Calu3 (cell line): ENCODE measurements around the gene HOXB6. TPM values are rescaled to one million over a fixed set of nuclear protein-coding genes. Genes with fewer than 3 reads are reported as not detected.
A peak's percentile ranks its signal among the peaks of the same experiment; 100 is the strongest.

ENCODE experiments used
- BruUV-seq: library from RNA; stranded (reverse); fragments of 400-500 nt; replicated peaks from 2 replicates; lab custom pipeline; 2021; lab: Mats Ljungman, UMichigan
- CTCF ChIA-PET: fragments of 300-600 bp; sonication (Branson Sonifier 250); formaldehyde crosslinking; loops from one replicate; lab custom pipeline; 2022; ENCODE audit warnings: antibody characterized with exemption; lab: Charles Lee
- DNase-seq: peaks from one replicate; pipeline ENCODE4 v3.0.0; 2022
- H3K27ac Mint-ChIP-seq: one replicate; pipeline ENCODE4 v1.8.0; 2022; ENCODE audit warnings: mixed read lengths; ENCODE audit not compliant: unreplicated experiment
- H3K27me3 Mint-ChIP-seq: one replicate; pipeline ENCODE4 v1.8.0; 2022; ENCODE audit warnings: mixed read lengths; ENCODE audit not compliant: unreplicated experiment
- H3K36me3 Mint-ChIP-seq: one replicate; pipeline ENCODE4 v1.8.0; 2022; ENCODE audit warnings: mild to moderate bottlenecking, moderate library complexity, mixed read lengths; ENCODE audit not compliant: insufficient read depth, unreplicated experiment
- H3K4me1 Mint-ChIP-seq: one replicate; pipeline ENCODE4 v1.8.0; 2022; ENCODE audit warnings: mild to moderate bottlenecking, low read depth, mixed read lengths; ENCODE audit not compliant: unreplicated experiment
- H3K4me3 Mint-ChIP-seq: one replicate; pipeline ENCODE4 v1.8.0; 2022; ENCODE audit warnings: mild to moderate bottlenecking, low read depth, moderate library complexity, mixed read lengths; ENCODE audit not compliant: unreplicated experiment
- H3K9me3 Mint-ChIP-seq: one replicate; pipeline ENCODE4 v1.8.0; 2022; ENCODE audit warnings: low read depth, mixed read lengths; ENCODE audit not compliant: unreplicated experiment
- intact Hi-C: fragments of 100-400 bp; cut with micrococcal nuclease; formaldehyde crosslinking; loops from one replicate; pipeline ENCODE4 v1.10.0; 2022; ENCODE audit not compliant: unreplicated experiment
- microRNA-seq: library from miRNA; unstranded; fragments of <30 nt; microRNA quantifications from one replicate; pipeline ENCODE4 v1.2.0, GENCODE V29; 2022
- total RNA-seq: library from RNA; stranded (reverse); gene quantifications from 2 replicates; pipeline ENCODE4 v1.2.3, GENCODE V29; 2022
- TF ChIP-seq, protein P1 (sequence below): fragments of 200-600 bp; IDR thresholded peaks from one replicate; pipeline ENCODE4 v1.8.0; 2022; ENCODE audit warnings: antibody characterized with exemption; ENCODE audit not compliant: unreplicated experiment

HOXB6 gene
- total RNA-seq, 1 experiment from 2014 or later: 140 TPM

DNA sequence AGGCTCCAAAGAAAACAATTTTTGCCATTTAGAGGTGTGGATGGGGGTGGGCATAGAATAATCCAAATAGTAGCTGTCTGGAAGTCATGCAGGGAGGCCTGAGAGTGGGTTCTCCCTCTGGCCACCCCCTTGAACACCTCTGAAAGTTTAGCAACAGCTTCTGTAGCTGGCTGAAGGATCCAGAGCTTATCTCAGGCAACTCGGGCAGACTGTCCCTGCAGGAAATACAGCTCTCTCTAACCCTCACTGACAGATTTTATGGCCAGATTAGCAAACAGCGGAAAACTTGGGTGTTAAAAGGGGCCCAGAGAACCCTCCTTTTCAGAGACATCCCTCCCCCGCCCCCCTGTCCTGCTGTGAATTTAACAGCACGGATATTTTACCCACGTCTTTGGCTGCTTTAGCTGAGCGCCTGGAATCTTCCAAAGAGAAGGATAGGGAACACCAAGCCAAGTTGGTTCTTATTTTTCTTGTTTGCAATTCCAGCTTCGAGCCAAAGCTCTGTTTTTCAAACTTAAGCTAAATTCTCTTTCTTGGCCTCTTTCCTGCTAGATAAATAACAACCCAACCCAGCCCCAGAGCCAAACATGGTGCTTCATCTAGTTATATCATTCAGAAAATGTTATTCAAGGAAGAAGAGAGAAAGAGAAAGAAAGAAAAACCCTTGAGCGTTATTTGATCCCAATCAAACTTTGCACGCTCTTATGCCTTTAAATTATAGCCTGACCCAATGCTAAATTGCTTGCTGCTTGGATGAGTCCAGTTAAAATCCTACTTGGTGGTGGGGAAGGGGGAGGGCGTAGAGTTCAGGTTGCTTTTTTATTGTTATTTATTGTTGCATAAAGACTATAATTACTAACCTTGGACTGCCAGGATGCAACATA is 57.6 kb downstream of the HOXB6 start:
- no TSS peak for BruUV-seq
- TF ChIP-seq, protein P1, sequence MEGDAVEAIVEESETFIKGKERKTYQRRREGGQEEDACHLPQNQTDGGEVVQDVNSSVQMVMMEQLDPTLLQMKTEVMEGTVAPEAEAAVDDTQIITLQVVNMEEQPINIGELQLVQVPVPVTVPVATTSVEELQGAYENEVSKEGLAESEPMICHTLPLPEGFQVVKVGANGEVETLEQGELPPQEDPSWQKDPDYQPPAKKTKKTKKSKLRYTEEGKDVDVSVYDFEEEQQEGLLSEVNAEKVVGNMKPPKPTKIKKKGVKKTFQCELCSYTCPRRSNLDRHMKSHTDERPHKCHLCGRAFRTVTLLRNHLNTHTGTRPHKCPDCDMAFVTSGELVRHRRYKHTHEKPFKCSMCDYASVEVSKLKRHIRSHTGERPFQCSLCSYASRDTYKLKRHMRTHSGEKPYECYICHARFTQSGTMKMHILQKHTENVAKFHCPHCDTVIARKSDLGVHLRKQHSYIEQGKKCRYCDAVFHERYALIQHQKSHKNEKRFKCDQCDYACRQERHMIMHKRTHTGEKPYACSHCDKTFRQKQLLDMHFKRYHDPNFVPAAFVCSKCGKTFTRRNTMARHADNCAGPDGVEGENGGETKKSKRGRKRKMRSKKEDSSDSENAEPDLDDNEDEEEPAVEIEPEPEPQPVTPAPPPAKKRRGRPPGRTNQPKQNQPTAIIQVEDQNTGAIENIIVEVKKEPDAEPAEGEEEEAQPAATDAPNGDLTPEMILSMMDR: no peak
- Mint-ChIP-seq H3K36me3 (peaks cover 90% of the 10 kb centered on the region), H3K4me3 (peak overlapping the region; percentile 68), H3K27ac (peak overlapping the region; percentile 83), H3K9me3 (no peaks in the 10 kb centered on the region), H3K27me3 (peaks cover 36% of the 10 kb centered on the region), H3K4me1 (peaks cover 25% of the 10 kb centered on the region)
- intact Hi-C loops: no loop called here
- no peak for DNase-seq
- CTCF ChIA-PET: interaction anchor here (0.6 to 1.9 kb wide), 10 partner anchors 8 to 211 kb away, joined by 3 to 7 read pairs (median 4); no protein-coding TSS in a partner anchor

DNA sequence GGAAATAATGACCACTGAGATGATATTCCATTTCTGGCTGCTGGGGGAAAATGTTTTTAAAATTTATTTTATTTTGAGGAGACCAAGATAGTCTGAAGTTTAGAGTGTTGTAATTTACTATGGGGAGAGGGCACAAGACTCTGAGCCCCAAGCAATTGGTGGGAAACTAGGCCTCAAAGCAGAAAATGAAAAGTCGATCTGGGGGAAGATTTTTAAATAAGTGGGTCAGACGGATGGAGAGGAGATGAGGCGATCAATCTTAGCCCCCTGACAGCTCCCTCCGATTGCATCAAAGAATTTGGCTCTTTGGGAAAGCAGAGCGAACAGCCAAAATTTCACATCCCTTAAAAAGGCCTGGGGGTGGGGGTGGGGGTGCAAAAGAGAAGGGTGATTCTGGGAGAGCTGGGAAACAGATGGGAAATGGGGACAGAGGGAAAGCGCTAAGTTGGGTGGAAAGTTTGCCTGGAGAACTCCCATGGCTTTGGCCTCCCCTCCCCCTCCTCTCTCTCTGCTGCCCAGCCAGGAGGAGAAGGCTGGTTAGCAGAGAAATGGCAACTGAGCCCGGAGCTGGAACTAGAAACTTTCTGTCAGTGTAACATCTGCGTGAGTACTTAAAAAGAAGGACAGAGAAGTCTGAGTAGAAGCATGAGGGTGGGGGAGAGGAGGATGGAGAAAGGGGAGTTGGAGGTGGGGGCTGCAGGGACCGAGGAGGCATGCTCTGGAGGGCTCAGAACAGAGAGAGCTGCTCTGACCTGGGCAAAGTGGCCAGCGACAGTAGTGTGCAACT is 58.5 kb downstream of the HOXB6 start:
- H3K27ac Mint-ChIP-seq: peak overlapping the region; percentile 83
- intact Hi-C loops: no loop called here
- H3K4me1 Mint-ChIP-seq: peaks cover 31% of the 10 kb centered on the region
- H3K9me3 Mint-ChIP-seq: no peaks in the 10 kb centered on the region
- peak overlapping the region; percentile 68 for H3K4me3 Mint-ChIP-seq
- BruUV-seq: no TSS peak
- TF ChIP-seq, protein P1: no peak
- peaks cover 90% of the 10 kb centered on the region for H3K36me3 Mint-ChIP-seq
- no peak for DNase-seq
- CTCF ChIA-PET: interaction anchor here (0.6 to 1.9 kb wide), 8 partner anchors 9 to 210 kb away, joined by 3 to 6 read pairs (median 4); no protein-coding TSS in a partner anchor
- peaks cover 45% of the 10 kb centered on the region for H3K27me3 Mint-ChIP-seq

Small RNAs within 50 kb of the gene (microRNA-seq; reads per million reads assigned to microRNA genes)
- 20.0 reads per million, percentile 44 among the genes with 10 or more reads in this experiment for gene MIR196A1

Other genes with a start within 250 kb of the HOXB6 start
- gene SKAP1, start 174.8 kb downstream of the HOXB6 start, total RNA-seq: 4.4 and 9.3 TPM in 2 replicates
- not detected in 2 replicates for gene HOXB1, start 74.0 kb downstream of the HOXB6 start, total RNA-seq
- gene HOXB2, start 59.9 kb downstream of the HOXB6 start, total RNA-seq: 24.5 and 32.6 TPM in 2 replicates
- gene HOXB4, start 26.6 kb downstream of the HOXB6 start, total RNA-seq: 28.0 and 31.1 TPM in 2 replicates
- 151 and 154 TPM in 2 replicates for gene HOXB3, start 14.7 kb downstream of the HOXB6 start, total RNA-seq
- gene HOXB5, start 11.2 kb downstream of the HOXB6 start, total RNA-seq: 47.2 and 48.5 TPM in 2 replicates
- 30.2 and 31.3 TPM in 2 replicates for gene HOXB7, start 6.0 kb upstream of the HOXB6 start, total RNA-seq
- 28.2 and 30.9 TPM in 2 replicates for gene HOXB8, start 10.3 kb upstream of the HOXB6 start, total RNA-seq
- gene HOXB9, start 21.4 kb upstream of the HOXB6 start, total RNA-seq: 26.0 and 27.8 TPM in 2 replicates
- not detected in 2 replicates for gene PRAC1, start 117.5 kb upstream of the HOXB6 start, total RNA-seq
- not detected in 2 replicates for gene PRAC2, start 118.2 kb upstream of the HOXB6 start, total RNA-seq
- 1.1 and 1.9 TPM in 2 replicates for gene HOXB13, start 123.8 kb upstream of the HOXB6 start, total RNA-seq
- gene TTLL6, start 212.2 kb upstream of the HOXB6 start, total RNA-seq: 0.21 and 0.78 TPM in 2 replicates
- 116 and 136 TPM in 2 replicates for gene CALCOCO2, start 226.0 kb upstream of the HOXB6 start, total RNA-seq